ENCODE measurements around the gene CDC20B. TPM values are rescaled to one million over a fixed set of nuclear protein-coding genes. Genes with fewer than 3 reads are reported as not detected.

Gene CDC20B
- total RNA-seq, 4 donors from 2014 or later = not detected

DNA sequence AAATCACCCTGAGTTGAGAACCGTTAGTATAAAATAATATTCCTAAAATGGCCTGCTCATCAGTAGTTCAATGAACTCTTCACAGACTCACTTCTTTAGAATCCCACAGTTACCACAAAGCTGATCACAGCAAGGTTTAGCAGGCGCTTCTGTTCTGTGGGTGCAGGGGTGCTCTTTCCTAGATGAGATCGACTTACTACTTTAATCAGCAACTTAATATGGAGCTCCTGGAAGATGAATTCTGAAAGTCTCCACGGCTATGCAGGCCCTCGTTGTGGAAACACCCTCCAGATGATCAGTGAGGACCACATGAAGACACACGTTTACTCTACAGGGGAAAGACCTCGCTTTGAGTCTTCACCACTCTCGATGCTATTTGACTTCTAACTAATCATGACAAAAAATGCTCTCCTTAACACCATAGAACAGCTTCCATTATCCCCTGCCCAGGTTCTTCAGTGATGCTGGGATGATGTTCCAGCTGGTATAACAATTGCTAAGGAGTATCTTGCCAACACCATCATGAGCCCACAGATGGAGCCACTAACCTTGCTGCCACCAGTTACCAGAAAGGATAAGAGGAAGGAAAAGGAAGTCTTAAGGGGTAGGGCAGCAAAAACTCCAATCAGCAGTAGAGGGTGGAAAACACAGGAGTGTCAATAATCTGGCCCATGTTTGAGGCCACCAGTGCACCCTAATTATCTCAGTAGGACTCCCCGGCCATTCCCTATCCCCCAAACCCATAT is 30.9 kb downstream of the CDC20B start:
- no peak for TF ChIP-seq POLR2A (IDR thresholded peaks at IDR 0.05)
- TF ChIP-seq, protein P1, sequence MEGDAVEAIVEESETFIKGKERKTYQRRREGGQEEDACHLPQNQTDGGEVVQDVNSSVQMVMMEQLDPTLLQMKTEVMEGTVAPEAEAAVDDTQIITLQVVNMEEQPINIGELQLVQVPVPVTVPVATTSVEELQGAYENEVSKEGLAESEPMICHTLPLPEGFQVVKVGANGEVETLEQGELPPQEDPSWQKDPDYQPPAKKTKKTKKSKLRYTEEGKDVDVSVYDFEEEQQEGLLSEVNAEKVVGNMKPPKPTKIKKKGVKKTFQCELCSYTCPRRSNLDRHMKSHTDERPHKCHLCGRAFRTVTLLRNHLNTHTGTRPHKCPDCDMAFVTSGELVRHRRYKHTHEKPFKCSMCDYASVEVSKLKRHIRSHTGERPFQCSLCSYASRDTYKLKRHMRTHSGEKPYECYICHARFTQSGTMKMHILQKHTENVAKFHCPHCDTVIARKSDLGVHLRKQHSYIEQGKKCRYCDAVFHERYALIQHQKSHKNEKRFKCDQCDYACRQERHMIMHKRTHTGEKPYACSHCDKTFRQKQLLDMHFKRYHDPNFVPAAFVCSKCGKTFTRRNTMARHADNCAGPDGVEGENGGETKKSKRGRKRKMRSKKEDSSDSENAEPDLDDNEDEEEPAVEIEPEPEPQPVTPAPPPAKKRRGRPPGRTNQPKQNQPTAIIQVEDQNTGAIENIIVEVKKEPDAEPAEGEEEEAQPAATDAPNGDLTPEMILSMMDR (IDR thresholded peaks at IDR 0.05) = no peak
- peaks cover 0 to 6% (median 0%) of the 10 kb centered on the region in 3 donors for H3K4me1 ChIP-seq
- peaks cover 0 to 43% (median 2%) of the 10 kb centered on the region in 4 donors for H3K27me3 ChIP-seq
- no peaks in the 10 kb centered on the region for H3K36me3 ChIP-seq
- intact Hi-C loops (cut with DNase I) = loop anchor here (10.0 kb wide), 1 partner anchor 627 kb away; the partner anchor contains the start of gene SNX18
- DNase-seq = no peak
- no peak overlapping the region for H3K27ac ChIP-seq
- no peak overlapping the region for H3K4me3 ChIP-seq
- WGBS, 2 donors = 83 to 86% methylated on average over 9 of the region's 9 CpGs
- no peaks in the 10 kb centered on the region for H3K9me3 ChIP-seq

DNA sequence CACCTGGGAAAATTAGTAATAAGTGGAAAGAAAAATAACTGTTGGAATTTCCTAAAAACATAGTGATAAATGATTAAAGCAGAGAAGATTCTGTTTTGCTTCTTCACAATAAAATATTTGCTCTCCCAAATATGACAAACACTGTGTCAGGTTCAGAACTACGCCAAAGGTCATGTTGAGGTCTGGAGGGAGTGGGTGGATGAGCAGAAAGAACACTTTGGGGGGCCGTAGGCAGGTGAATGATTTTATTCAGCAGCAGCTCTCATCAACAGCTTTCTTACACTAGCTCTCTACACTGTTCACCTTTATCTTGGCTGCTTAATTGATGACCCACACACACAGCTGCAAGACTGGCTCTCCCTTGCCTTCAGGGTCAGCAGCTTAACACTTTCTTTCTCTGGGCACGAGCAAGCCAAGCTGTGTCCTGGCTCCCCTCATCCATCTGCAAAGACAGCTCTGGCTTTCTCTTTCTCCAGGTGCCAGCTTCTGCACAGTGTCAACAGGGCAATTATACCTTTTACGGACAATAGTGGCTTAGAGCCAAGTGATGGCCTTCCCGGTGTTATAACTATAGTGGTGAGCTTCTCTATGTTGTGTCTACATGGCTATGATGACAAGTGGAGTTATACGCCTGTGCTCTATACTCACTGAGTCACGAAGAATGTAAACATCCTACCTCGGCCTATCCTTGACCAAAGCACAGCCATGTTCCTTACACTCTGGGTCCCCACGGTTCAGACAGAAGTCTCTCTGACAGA is 31.9 kb downstream of the CDC20B start:
- no peak overlapping the region for H3K4me3 ChIP-seq
- 59 to 60% methylated on average over 9 of the region's 9 CpGs for WGBS, 2 donors
- intact Hi-C loops (cut with DNase I) = loop anchor here (10.0 kb wide), 1 partner anchor 626 kb away; the partner anchor contains the start of gene SNX18
- no peaks in the 10 kb centered on the region for H3K4me1 ChIP-seq
- no peaks in the 10 kb centered on the region for H3K36me3 ChIP-seq
- H3K27me3 ChIP-seq = peaks cover 0 to 39% (median 2%) of the 10 kb centered on the region in 4 donors
- DNase-seq = no peak
- H3K27ac ChIP-seq = no peak overlapping the region
- TF ChIP-seq, protein P1 (IDR thresholded peaks at IDR 0.05) = no peak
- TF ChIP-seq POLR2A (IDR thresholded peaks at IDR 0.05) = no peak
- no peaks in the 10 kb centered on the region for H3K9me3 ChIP-seq

DNA sequence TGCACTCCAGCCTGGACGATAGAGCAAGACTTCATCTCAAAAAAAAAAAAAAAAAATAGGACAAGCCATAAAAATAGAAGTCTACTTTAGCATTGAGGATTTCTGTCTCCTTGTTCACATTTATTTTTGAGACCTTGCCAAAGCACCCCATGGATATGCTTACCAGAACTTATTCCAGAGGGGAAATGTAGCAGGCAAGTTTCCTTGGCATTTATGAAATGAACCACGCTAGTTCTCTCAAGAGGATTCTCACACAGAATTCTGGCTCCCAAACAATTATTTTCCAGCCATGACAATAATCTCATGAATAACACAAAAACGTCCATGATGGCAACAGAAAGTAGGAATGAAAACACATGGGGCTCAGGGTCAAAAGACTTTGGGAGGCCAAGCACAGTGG is 36.5 kb downstream of the CDC20B start:
- Histone ChIP-seq H3K36me3 (no peaks in the 10 kb centered on the region), H3K27me3 (peaks cover 0 to 19% (median 0%) of the 10 kb centered on the region in 4 donors), H3K9me3 (no peaks in the 10 kb centered on the region), H3K27ac (no peak overlapping the region), H3K4me3 (no peak overlapping the region), H3K4me1 (no peaks in the 10 kb centered on the region)
- intact Hi-C loops (cut with DNase I) = no loop called here
- TF ChIP-seq POLR2A (IDR thresholded peaks at IDR 0.05) = no peak
- TF ChIP-seq, protein P1 (IDR thresholded peaks at IDR 0.05) = no peak
- DNase-seq = no peak
- WGBS, 2 donors = 54 to 61% methylated on average over 3 of the region's 3 CpGs

- no peaks in the 10 kb centered on the region for H3K36me3 ChIP-seq
Measured at GRCh38 chr5:55134053-55134722, 38.8 kb downstream of the CDC20B start.

More at GRCh38 chr5:55134053-55134722, 38.8 kb downstream of the CDC20B start:
- no peak overlapping the region for H3K27ac ChIP-seq
- 45 to 59% methylated on average over 5 of the region's 5 CpGs for WGBS, 2 donors
- no peak for DNase-seq
- peaks cover 0 to 15% (median 0%) of the 10 kb centered on the region in 4 donors for H3K27me3 ChIP-seq
- H3K9me3 ChIP-seq = peaks cover 0 to 8% (median 0%) of the 10 kb centered on the region in 3 donors
- TF ChIP-seq, protein P1 (IDR thresholded peaks at IDR 0.05) = no peak
- TF ChIP-seq POLR2A (IDR thresholded peaks at IDR 0.05) = no peak
- intact Hi-C loops (cut with DNase I) = no loop called here
- no peak overlapping the region for H3K4me3 ChIP-seq
- H3K4me1 ChIP-seq = no peaks in the 10 kb centered on the region
